HepG2 (cell line): Measurements from ENCODE around the gene CPT1C. TPM values are rescaled to one million over a fixed set of nuclear protein-coding genes. Genes with fewer than 3 reads are reported as not detected.

Experiments used
- AGO2 ChIP-seq: fragments of 200-400 bp; formaldehyde crosslinking; optimal IDR thresholded peaks from 2 replicates; pipeline ENCODE3; 2017; ENCODE audit warnings: mild to moderate bottlenecking, low read depth, low read length, moderate library complexity
- FOXK2 ChIP-seq: fragments of 450-650 bp; IDR thresholded peaks from 2 replicates; pipeline ENCODE4 v1.6.1; 2016
- HMGXB4 ChIP-seq, 2 experiments: sonication (generic) in 1 of 2; formaldehyde crosslinking in 1 of 2; IDR thresholded peaks; 2 replicates each; pipeline versions ENCODE4 v1.4.0 to v1.6.1; 2018 to 2020; ENCODE audit warnings: missing genetic modification reagents in 2 of 2, borderline replicate concordance in 1 of 2, low read depth in 1 of 2, mild to moderate bottlenecking in 1 of 2, missing biosample characterization in 1 of 2
- HNF4A ChIP-seq: sonication (generic); formaldehyde crosslinking; IDR thresholded peaks from 2 replicates; pipeline ENCODE4 v1.4.0; 2020; ENCODE audit warnings: missing genetic modification reagents
- POLR2G ChIP-seq: fragments of 200-400 bp; formaldehyde crosslinking; IDR thresholded peaks from 2 replicates; pipeline ENCODE4 v1.6.1; 2018; ENCODE audit warnings: mild to moderate bottlenecking, low read depth, low read length, moderate library complexity
- SKI ChIP-seq: fragments of 450-650 bp; IDR thresholded peaks from one replicate; pipeline ENCODE4 v1.6.1; 2018; ENCODE audit warnings: mild to moderate bottlenecking; ENCODE audit not compliant: partially characterized antibody
- THAP8 ChIP-seq: sonication (generic); formaldehyde crosslinking; IDR thresholded peaks from 2 replicates; pipeline ENCODE4 v1.5.1; 2020; ENCODE audit warnings: missing genetic modification reagents, mild to moderate bottlenecking, borderline replicate concordance
- ZNF230 ChIP-seq: sonication (generic); formaldehyde crosslinking; IDR thresholded peaks from 2 replicates; pipeline ENCODE4 v1.4.0; 2020; ENCODE audit warnings: mild to moderate bottlenecking, missing genetic modification reagents
- ZNF460 ChIP-seq: sonication (generic); formaldehyde crosslinking; IDR thresholded peaks from 2 replicates; pipeline ENCODE4 v1.5.1; 2020; ENCODE audit warnings: missing genetic modification reagents, mild to moderate bottlenecking, borderline replicate concordance
- ZNF512 ChIP-seq: sonication (generic); formaldehyde crosslinking; IDR thresholded peaks from 2 replicates; pipeline ENCODE4 v1.4.0; 2020; ENCODE audit warnings: mild to moderate bottlenecking, missing genetic modification reagents
- ZNF512B ChIP-seq: sonication (generic); formaldehyde crosslinking; IDR thresholded peaks from 2 replicates; pipeline ENCODE4 v1.5.1; 2020; ENCODE audit warnings: missing genetic modification reagents, mild to moderate bottlenecking, borderline replicate concordance
- ZNF629 ChIP-seq: sonication (generic); formaldehyde crosslinking; conservative IDR thresholded peaks from 2 replicates; pipeline ENCODE4 v1.5.0; 2020; ENCODE audit warnings: missing genetic modification reagents
- ZNF660 ChIP-seq: sonication (generic); formaldehyde crosslinking; IDR thresholded peaks from 2 replicates; pipeline ENCODE4 v1.5.1; 2020; ENCODE audit warnings: mild to moderate bottlenecking, low read depth, missing genetic modification reagents, borderline replicate concordance
- ZNF737 ChIP-seq: sonication (generic); formaldehyde crosslinking; IDR thresholded peaks from 2 replicates; pipeline ENCODE4 v1.5.0; 2020; ENCODE audit warnings: missing genetic modification reagents, mild to moderate bottlenecking, borderline replicate concordance
- polyA plus RNA-seq, 8 experiments: library from polyadenylated mRNA; depleted of rRNA in 3 of 8; stranded (reverse) in 7 of 8; unstranded in 1 of 8; fragments of >200 nt; fragmentation: Illumina TruSeq in 4 of 8; extraction: Trizol in 4 of 8; gene quantifications; 2 replicates each; pipeline versions ENCODE4 v1.2.1 to v1.2.3, GENCODE V29; 2011 to 2016; ENCODE audit warnings: low read depth in 4 of 8, missing spikeins in 1 of 8, mixed read lengths in 1 of 8; ENCODE audit not compliant: insufficient read depth in 1 of 8
- total RNA-seq, 5 experiments: library from RNA; depleted of rRNA; stranded (reverse); fragments of >200 nt; fragmentation: Illumina TruSeq; extraction: Trizol; gene quantifications; 2 replicates each; pipeline ENCODE4 v1.2.3, GENCODE V29; 2016; ENCODE audit warnings: low read depth in 1 of 5

CPT1C gene
- total and polyA plus RNA-seq, 2 of the 13 experiments (the other 11 are each of a cell fraction or from before 2014, with no cell fraction given): 0.18 TPM; not detected in 1

GRCh38 chr19:49658566-49659442 is 32.1 kb upstream of the CPT1C start (continued):
- TF ChIP-seq ZNF512 (no peak), AGO2 (peak; percentile 70), THAP8 (CRISPR knock-in tag) (no peak), ZNF629 (CRISPR knock-in tag) (peak; percentile 88), ZNF230 (CRISPR knock-in tag) (no peak), POLR2G (0 out of 2 replicates have a peak, but pooled peaks have one; percentile 24), HMGXB4 (CRISPR knock-in tag; IDR thresholded peaks at IDR 0.05; ENCODE audit: borderline replicate concordance in 1 of 2, low read depth in 1 of 2) (no peak), ZNF512B (no peak), SKI (no peak), ZNF660 (CRISPR knock-in tag) (no peak), FOXK2 (no peak), ZNF460 (no peak), HNF4A (CRISPR knock-in tag) (no peak), ZNF737 (CRISPR knock-in tag) (no peak)
